Putamen (tissue), 1 donor: ENCODE results near the gene PRADC1.

Source experiments
- DNase-seq: peaks from one replicate; pipeline ENCODE4 v3.0.0-alpha.2; 2016; ENCODE audit warnings: low spot score

PRADC1 gene

GRCh38 chr2:73258913-73259215, 25.8 kb upstream of the PRADC1 start:
- DNase-seq = no peak

GRCh38 chr2:73258186-73258912, 25.3 kb upstream of the PRADC1 start:
- no peak for DNase-seq

GRCh38 chr2:73257425-73258125, 24.5 kb upstream of the PRADC1 start:
- no peak for DNase-seq

GRCh38 chr2:73257021-73257420, 24.0 kb upstream of the PRADC1 start:
- no peak for DNase-seq

- DNase-seq = no peak
Observed at GRCh38 chr2:73256618-73256922, 23.5 kb upstream of the PRADC1 start.

GRCh38 chr2:73255907-73256617, 23.0 kb upstream of the PRADC1 start:
- DNase-seq = no peak

- DNase-seq = no peak
Observed at GRCh38 chr2:73255007-73255644, 22.1 kb upstream of the PRADC1 start.

GRCh38 chr2:73254343-73255006, 21.4 kb upstream of the PRADC1 start:
- DNase-seq = no peak

GRCh38 chr2:73253901-73254300, 20.9 kb upstream of the PRADC1 start:
- no peak for DNase-seq

GRCh38 chr2:73253400-73253799, 20.4 kb upstream of the PRADC1 start:
- no peak for DNase-seq

- no peak for DNase-seq
Observed at GRCh38 chr2:73252238-73253027, 19.4 kb upstream of the PRADC1 start.

- no peak for DNase-seq
Observed at GRCh38 chr2:73250872-73251846, 18.1 kb upstream of the PRADC1 start.

- no peak for DNase-seq
Observed at GRCh38 chr2:73249636-73250035, 16.6 kb upstream of the PRADC1 start.

- DNase-seq = no peak
Observed at GRCh38 chr2:73246850-73247249, 13.8 kb upstream of the PRADC1 start.

- DNase-seq = no peak
Observed at GRCh38 chr2:73244580-73244979, 11.5 kb upstream of the PRADC1 start.

- no peak for DNase-seq
Observed at GRCh38 chr2:73243884-73244570, 11.0 kb upstream of the PRADC1 start.

- no peak for DNase-seq
Observed at GRCh38 chr2:73239776-73240175, 6.7 kb upstream of the PRADC1 start.

GRCh38 chr2:73238976-73239375, 5.9 kb upstream of the PRADC1 start:
- DNase-seq = no peak

GRCh38 chr2:73238149-73238548, 5.1 kb upstream of the PRADC1 start:
- DNase-seq = no peak

- DNase-seq = no peak
Observed at GRCh38 chr2:73237168-73237567, 4.1 kb upstream of the PRADC1 start.
